GM21737 (cell line): Measurements from ENCODE around the gene UBTF.
"Not testable (repeated sequence)": the region's sequence is repeated elsewhere in the genome, so short reads cannot be mapped to it uniquely, and the experiment has no call there.

ENCODE experiments used
- ATAC-seq: cut with Tn5 transposase; IDR thresholded peaks from one replicate; pipeline ENCODE4 v1.9.1; 2021; ENCODE audit warnings: mild to moderate bottlenecking, moderate library complexity; ENCODE audit not compliant: unreplicated experiment

The UBTF gene

DNA sequence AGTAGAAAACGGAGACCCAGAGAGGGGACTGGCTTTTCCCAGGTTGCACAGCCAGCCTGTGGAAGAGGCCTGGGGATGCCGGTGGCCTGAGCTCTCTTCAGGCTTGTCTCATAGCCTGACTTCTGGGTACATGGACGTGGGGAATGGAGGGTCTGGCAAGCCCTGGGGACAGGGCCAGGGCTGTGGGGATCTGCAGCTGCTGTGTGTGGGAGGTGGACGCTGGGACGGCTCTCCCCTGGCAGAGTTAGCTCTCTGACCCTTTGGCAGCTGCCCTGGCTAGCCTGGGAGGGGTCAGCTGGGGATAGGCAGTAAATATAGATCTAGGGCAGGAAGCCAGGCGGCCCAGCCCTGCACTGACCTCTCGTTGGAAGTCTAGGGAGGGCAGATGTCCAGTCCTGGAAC, 28.0 kb upstream of the UBTF start:
- ATAC-seq = no peak

DNA sequence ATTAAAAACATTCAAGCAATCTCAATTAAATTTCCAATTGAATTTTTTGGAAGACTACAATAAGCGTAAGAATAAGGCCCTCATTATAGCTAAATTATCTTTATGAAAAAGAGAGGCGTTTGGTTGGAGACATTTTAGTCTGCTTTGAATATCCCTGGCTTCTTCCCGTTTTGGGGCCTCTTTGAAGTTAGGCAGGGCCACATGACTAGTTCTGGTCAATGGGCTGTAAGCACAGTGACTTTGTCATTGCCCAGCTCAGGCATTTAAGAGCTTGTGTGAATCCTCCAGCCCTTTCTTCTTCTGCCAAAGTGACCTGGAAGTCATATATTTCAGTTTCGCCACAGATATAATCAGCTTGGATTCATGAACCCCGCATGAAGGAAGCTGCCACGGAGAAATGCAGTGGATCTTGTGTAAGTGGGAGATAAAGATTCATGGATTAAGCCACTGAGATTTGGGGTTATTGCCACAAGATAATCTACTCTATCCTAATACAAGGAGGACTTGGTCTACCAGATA, 21.7 kb upstream of the UBTF start:
- ATAC-seq = no peak

DNA sequence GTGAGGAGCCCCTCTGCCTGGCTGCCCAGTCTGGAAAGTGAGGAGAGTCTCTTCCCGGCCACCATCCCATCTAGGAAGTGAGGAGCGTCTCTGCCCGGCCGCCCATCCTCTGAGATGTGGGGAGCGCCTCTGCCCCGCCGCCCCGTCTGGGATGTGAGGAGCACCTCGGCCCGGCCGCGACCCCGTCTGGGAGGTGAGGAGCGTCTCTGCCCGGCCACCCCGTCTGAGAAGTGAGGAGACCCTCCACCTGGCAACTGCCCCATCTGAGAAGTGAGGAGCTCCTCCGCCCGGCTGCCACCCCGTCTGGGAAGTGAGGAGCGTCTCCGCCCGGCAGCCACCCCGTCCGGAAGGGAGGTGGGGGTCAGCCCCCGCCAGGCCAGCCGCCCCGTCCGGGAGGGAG, 18.4 kb upstream of the UBTF start:
- ATAC-seq = not testable (repeated sequence)

DNA sequence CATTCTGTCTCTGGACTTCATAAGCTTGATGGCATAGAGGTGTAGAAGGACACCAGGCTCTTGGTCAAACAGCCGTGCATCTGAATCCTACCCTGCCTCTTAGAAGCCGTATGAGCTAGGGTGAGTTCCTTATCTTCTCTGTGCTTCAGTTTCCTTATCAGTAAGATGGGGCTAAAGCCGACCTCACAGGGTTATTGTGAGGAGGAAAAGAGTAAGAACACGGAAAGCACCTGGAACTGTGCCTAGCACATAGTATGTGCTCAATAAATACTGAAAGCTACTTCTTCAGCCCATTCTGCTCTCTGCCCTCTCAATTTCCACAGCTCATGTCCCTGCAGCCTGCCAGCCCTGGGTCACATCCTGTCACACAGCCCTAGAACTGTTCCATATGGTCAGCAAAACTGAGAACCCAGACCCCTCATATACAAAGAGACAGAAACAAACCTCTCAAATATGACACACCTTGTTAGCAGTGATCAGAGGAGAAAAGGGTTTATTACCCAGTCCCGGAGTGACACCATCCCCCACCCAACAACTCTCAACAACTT, 17.0 kb upstream of the UBTF start:
- ATAC-seq = no peak

DNA sequence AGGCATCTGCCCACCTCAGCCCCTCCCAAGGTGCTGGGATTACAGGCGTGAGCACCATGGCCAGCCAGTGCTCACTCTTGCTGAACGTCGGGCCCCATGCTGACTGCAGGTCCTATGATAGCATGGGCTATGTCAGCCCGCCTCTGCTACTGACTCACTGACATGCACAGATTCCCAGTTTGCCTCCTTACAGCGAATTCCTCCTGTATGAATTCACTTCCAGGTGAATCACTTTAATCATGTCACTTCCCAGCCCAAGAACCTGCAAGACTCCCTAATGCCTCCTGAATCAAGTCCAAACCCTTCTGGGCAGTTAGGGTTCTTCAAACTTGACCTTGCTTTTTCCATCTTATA, 16.1 kb upstream of the UBTF start:
- ATAC-seq = no peak

DNA sequence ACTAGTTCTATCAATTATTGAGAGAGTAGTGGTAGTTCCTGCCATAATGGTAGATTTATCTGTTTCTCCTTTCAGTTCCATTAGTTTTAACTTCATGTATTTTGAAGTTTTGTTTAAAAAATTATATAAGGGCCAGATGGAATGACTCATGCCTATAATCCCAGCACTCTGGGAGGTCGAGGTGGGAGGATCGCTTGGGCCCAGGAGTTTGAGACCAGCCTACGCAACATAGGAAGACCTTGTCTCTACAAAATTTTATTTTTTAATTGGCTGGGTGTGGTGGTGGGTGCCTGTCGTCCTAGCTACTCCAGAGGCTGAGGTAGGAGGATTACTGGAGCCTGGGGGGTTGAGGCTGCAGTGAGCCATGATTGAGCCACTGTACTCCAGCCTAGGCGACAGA, 14.1 kb upstream of the UBTF start:
- ATAC-seq = no peak

DNA sequence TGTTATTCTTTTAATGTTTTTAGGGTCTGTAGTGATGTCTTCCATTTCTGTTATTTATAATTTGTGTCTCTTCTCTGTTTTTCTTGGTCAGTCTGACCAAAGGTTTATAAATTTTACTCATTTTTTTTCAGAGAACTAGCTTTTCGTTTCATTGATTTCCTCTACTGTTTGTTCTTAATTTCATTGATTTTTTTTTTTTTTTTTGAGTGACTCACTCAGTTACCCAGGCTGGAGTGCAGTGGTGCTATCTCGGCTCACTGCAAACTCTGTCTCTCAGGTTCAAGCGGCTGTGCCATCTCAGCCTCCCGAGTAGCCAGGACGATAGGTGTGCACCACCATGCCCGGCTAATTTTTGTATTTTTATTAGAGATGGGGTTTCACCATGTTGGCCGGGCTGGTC, 12.6 kb upstream of the UBTF start:
- no peak for ATAC-seq

DNA sequence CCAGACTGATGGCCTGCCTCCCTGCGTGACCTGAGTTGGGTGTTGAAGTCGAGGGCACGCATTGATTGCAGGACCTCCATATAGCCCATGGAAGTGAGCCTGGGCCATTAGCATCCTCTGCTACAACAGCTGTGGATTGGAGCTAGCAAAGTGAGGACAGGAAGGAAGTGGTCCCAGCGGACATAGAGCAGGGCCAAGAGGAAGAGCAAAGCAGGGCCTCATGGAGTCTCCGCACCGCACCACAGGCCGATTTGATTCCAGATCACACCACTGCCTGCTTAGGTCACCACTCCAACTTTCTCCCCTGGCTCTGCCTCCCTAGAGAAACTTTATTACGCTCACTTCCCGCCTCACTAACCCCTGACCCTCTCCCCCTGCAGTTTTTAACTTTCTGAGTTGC, 10.7 kb upstream of the UBTF start:
- no peak for ATAC-seq

DNA sequence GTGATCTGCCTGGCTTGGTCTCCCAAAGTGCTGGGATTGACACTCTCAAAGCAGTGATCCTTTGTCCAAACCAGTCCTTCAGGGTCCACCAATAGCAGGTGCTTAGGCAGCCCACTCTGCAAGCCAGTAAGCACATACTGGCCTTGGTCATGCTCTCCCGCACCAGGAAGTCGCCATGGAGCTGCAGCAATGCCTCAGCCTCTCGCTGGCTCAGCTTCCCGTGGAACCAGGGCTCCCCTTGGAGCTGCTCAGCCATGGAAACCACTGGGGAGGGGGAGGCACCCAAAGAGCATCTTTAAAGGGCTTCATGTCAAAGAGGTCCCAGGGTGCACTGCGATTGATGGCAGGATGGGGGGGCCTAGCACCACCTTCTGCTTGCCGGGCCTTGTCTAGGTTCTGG, 9.6 kb upstream of the UBTF start:
- ATAC-seq = no peak

DNA sequence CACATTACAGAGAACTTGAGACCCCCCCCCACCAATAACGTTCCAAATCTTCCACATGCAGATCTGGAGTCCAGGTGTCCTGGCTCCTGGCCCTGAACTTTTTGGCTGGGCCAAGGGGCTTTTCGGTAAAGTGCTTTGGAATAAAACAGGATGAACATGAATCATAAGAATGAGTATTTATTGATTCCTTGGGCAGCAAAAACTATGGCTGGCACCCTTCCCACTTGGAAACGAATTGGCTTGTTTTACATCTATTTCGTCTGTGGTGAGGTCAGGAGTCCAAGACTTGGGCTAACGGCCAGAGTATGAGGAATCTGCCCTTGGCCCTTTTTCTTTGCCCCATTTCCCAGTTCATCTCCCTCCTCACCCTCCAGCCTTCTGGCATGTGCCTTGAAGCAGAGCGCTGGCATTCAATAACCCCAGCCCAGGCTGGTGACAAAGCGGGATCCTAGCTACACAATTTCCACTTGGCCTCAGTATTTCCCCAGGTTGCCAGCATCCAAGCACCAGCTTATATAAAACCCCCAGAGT, 4.1 kb upstream of the UBTF start:
- ATAC-seq = no peak

DNA sequence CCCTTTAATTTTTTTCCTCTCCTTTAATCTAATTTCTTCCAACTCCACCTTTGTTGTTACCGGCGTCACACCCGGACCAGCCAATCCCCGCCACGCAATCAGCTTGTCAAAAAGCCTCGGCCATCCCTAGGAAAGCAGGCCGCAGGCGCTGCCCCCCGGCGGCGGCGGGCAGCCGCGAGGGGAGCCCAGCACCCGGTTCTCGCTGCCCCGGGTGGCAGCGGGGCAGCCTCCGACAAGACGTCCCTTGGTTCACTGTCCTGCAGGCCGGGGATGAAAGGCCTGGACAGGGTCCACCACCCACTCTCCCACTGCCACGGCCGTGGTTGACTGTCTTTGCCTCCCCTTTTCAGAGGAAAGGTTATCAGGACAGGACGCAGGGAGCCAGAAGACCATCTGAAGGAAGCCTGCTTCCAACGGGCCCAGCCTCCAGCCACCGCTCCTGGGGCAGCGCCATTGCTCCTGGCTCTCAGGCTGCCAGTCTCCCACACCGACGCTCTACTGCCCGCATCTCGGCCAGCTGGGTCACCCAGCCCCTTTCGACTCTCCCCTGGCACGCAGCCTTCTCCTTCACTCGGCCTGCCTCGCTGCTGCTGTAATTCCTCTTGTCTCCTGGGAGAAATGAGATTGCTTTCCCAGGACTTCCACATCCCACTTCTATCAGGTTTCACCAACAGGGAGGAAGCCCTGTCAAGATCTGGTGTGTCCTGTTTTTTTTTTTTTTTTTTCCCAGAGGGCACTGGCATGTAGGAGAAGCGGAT, 2.8 kb upstream of the UBTF start:
- no peak for ATAC-seq

DNA sequence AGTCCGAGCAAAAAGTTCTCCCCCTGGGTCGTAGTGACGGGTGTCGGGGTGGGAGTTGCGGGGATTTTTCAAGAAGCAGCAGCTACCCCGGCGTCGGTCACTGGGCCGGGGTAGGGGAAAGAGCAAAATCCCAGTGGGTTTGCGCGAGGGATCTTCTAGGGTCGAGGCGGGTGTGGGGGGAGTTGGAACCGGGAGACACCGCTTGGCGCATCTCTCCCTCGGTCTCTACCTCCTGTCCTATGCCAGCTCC, 2.3 kb upstream of the UBTF start:
- ATAC-seq = no peak

DNA sequence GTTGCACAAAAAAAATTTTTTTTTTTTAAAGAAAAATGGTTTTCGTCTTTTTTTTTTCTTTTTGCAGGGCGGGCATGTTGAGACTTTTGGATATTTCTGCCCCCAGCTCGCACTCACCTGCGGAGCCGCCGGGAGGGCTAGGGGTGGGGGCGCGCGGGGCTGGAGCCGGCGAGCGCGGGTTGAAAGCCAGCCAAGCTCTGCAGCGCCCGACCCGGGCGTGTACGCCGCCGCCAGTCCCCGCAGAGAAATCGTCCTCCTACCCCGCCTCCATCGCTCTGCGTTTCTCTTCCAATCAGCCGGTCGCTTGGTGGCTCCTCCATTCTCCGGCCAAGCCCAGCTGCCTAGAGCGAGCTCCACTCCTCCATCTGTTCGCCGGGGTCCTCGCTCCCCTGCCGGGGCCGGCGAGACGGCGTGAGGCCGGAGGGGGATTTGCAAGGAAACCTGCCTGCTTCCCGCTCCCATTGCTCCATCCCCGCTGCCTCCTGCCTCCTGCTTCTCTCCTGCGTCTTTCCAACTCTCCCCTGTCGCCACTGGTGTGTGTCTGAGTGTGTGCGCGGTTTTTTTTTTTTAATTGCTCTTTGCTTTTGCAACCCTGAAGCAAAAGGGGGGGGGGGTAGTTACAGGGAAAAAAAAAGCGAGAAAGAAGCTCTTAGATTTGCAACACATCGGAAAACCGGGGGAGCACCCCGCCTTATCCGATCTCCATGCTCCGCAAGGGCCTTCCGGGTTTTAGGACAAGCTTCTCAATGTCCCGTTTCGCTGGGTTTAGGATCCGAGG, 1.8 kb upstream of the UBTF start:
- ATAC-seq = no peak

DNA sequence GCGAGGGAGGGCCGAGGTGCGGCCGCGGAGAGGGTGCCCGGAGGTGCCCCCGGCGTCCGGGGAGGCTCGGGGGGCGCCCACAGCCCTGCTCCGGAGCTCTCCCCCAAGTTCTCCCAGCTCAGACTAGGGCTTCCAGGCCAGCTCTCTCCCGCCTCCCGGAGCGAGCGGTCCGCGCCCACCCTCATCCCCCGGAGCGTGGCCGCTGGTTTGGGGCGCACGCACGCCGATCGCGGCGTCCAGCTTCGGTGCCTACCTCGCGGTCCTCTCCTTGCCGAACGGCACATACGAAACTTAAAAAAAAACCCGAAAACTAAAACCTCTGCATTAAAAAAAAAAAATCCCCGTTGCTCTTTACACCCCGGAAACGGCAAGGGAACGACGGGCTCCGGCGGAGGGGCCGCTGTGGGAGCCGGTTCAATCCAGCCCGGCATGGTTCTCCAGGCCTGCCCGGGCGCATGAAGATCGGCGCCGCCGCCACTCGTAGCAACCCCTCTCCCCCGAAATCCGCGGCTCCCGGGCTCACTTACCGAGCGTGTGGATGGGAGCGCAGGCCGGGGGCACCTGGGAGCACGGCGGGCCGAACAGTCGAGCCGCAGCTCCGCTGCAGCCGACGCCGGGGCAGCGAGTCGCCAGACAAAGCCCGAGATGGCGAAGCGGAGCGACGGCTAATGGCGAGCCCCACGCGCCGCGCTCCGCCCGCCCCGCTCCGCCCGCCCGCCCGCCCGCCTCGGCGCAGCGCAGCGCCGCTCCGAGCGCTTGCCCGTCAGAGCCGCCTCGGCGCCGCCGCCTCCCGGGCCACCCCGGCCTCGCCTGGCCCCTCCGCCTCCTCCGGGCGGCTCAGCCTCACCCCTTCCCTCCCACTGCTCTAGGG, 973 bp upstream of the UBTF start:
- ATAC-seq = peak; percentile 9

DNA sequence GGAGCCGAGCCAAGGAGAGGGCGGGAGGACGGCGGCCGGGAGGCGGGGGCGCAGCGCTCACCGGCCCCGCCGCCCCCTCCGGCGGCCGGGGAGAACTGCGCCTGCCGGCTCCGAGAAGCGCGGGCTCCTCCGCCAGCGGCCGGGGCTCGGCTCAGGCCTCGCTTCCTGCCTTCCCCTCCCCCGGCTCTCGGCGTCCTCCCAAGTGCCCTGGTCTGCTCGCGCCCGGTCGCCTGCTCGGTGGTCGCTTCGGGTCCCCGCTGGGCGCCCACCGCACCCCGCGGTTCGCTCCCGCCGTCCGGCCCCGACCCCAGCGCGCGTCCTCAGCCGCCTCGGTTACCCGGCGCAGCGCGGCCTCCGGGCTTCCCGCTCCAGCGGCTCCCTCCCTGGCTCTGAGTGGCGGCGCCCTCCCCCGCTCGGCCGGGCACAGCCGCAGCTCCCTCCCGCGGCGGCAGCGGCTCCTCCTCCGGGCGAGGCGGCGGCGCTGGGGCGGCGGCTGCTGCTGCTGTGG, 313 bp downstream of the UBTF start:
- ATAC-seq = peak; percentile 35

DNA sequence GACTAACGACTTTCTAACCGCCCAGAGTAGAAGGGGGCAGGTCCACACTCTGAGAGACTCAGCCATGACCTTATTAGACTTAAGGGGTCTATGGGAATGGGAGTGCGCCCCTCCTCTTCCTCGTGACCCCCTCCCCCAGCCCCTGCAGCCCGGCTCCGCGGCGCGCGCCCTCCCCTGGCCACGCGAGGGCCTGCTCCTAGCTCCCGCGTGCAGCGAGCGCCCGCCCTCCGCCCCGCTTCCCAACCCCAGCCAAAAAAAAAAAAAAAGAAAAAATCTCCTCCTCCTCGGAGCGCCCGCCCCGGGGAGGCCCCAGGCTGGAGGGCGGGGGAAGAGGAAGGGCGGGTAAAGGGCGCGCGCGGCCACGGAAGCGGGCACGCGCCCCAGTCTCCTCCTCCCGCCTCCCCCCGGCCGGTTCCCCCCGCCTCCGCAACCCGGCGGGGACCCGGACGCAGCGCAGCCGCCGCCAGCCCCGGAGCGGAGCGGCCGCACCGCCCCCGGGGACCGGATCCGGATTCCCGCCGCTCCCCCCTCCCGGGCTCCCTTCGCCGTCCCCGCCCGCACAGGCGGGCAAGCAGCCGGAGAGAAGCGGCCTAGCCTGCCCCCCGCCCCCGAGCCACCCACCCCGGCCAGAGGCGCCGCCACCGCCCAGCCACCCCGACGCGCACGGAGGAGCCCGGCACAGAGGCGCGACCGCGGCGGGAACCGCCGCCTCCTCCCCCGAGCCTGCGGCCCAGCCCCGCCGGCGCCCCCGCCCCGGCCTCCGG, 949 bp downstream of the UBTF start:
- ATAC-seq = peak; percentile 29

DNA sequence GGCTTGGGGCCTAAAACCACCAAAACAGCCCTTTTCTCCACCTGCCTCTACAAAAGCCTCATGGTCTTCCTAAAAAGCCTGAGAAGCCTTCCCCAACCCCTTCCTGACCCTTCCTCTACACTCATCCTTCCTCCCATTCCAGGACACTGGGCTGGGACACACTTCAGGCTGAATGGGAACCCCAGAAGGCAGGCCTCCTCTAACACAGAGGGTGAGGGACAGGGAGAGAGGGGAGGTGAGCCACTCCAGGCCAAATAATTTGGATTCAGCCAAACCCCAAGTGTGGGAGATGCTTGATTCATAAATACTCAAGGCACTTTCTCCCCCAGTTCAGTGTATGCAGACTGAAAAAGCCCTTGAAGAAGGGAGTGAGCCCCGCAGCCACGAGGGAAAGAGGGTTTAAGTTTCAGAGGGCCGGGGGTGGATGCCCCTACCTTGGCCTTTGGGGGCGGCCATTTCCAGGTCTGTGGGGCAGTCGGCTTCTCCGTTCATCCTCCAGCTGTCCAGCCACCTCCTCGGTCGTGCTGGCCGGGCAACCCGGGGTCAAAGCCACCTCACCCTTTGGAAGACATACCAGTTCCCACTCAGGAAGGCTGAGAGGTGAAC, 1.6 kb downstream of the UBTF start:
- no peak for ATAC-seq

DNA sequence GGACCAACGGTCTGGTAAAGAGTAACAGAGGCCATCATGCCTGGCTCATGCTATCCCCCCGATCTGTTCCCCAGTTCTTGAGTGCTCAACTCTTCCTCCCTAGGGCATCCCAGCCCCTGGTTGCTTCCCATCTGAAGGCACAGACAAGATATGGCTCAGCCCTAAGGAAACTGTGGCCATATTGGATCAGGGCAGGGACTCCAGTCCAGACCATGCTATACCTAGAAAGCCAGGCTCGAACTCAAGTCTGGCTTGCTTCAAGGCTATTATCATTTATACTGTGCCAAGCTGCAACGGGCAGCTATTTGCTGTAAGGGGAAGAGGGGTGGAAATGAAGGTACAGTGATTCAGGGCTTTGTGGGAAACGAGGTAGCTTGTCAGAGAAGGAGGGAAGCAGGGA, 2.8 kb downstream of the UBTF start:
- ATAC-seq = no peak

DNA sequence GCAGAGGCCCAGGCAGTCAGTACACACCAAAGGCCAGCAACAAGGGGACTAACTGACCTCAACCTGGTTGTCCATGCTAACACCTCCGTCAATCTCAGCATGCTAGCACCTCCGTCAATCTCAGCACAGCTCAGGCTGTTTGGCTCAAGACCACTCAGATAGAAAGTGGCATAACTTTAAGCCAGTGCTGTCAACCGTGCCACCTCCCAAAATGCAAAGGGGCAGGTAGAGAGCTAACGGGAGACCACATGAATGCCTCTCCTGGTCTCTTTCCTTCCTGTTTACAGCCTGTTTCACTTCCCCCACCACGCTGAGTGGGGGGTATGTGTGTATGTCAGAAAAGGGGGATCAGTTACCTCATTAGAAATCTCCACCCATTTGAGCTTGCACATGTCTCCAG, 3.3 kb downstream of the UBTF start:
- ATAC-seq = no peak

DNA sequence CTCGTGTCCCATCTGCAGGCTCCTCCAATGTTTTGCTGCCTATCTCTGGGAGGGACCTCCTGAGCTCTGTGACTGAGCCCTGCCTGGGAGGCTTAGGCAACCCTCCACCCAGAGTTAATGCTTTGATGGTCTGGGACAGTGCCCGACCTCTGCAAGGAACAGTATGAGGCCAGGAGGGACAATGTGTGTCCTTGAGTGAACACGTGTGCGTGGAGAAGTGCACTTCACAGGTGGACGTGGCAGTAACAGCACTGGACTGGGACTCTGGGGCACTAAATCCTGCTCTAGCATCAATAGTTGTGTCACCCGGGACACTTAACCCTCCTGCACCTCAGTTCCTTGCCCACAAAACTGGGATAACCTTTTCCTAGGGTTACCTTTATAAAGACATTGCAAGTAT, 4.6 kb downstream of the UBTF start:
- ATAC-seq = no peak
